Esophagus squamous epithelium (tissue), 5 donors: ENCODE measurements around the gene COX7A2. TPM values are rescaled to one million over a fixed set of nuclear protein-coding genes. Genes with fewer than 3 reads are reported as not detected.

ENCODE experiments used
- DNase-seq: peaks from one replicate; lab custom pipeline; 2025; lab: John Stamatoyannopoulos, UW
- H3K27ac ChIP-seq, 4 donors: fragments of 200-600 bp; sonication (generic); one replicate each; pipeline ENCODE4 v1.5.1; 2016 to 2019; ENCODE audit warnings: mild to moderate bottlenecking in 1 of 4
- H3K27me3 ChIP-seq, 4 donors: fragments of 200-600 bp; sonication (generic); 1 replicate in 3 of 4; 2 replicates in 1 of 4; pipeline versions ENCODE4 v1.5.1 to v1.6.0; 2017 to 2021; ENCODE audit warnings: antibody characterized with exemption in 1 of 4
- H3K36me3 ChIP-seq, 3 donors: fragments of 200-600 bp; sonication (generic); one replicate each; pipeline ENCODE4 v1.5.1; 2016 to 2019
- H3K4me1 ChIP-seq, 3 donors: fragments of 200-600 bp; sonication (generic); one replicate each; pipeline ENCODE4 v1.5.1; 2017 to 2019
- H3K4me3 ChIP-seq, 4 donors: fragments of 200-600 bp; sonication (generic); 1 replicate in 3 of 4; 2 replicates in 1 of 4; pipeline ENCODE4 v1.5.1; 2016 to 2019; ENCODE audit warnings: mild to moderate bottlenecking in 2 of 4, moderate library complexity in 1 of 4
- H3K9me3 ChIP-seq, 3 donors: fragments of 200-600 bp; sonication (generic); one replicate each; pipeline ENCODE4 v1.5.1; 2016 to 2019
- CTCF ChIP-seq, 6 experiments: fragments of 450-650 bp in 4 of 6; fragments of 200-600 bp in 2 of 6; sonication (generic) in 2 of 6; IDR thresholded peaks; one replicate each; pipeline ENCODE4 v1.5.1; 2016 to 2019; ENCODE audit warnings: antibody characterized with exemption in 6 of 6, mild to moderate bottlenecking in 4 of 6, moderate library complexity in 4 of 6
- POLR2A ChIP-seq, 4 donors: fragments of 450-650 bp; IDR thresholded peaks; one replicate each; pipeline ENCODE4 v1.6.1; 2017; ENCODE audit warnings: antibody characterized with exemption in 4 of 4, mild to moderate bottlenecking in 4 of 4, moderate library complexity in 3 of 4
- WGBS, 2 donors: methylation state at CpG; one replicate each; pipeline ENCODE4 v1.1.5; 2018; 5-methylcytosine and 5-hydroxymethylcytosine counted together
- intact Hi-C: fragments of 100-400 bp; cut with DNase I; formaldehyde crosslinking; loops from one replicate; pipeline ENCODE4 v1.15.0; 2022
- total RNA-seq, 4 donors: library from RNA; depleted of rRNA; stranded (reverse); fragments of >200 nt; gene quantifications; one replicate each; pipeline ENCODE4 v1.1.0, GENCODE V29; 2016
- donor health status: DM: yes; HTN: yes; CAD: no.

COX7A2 gene
- total RNA-seq, 4 donors from 2014 or later = 192 to 530 (median 330) TPM

- 94 to 95% methylated on average over 1 of the region's 1 CpG for WGBS, 2 donors
- TF ChIP-seq POLR2A (IDR thresholded peaks at IDR 0.05) = no peak
- no peak for TF ChIP-seq CTCF (IDR thresholded peaks at IDR 0.05)
- peaks cover 0 to 97% (median 8%) of the 10 kb centered on the region in 3 donors for H3K36me3 ChIP-seq
- no peak overlapping the region for H3K27ac ChIP-seq
- H3K9me3 ChIP-seq = no peaks in the 10 kb centered on the region
- DNase-seq = no peak
- H3K27me3 ChIP-seq = no peaks in the 10 kb centered on the region
- intact Hi-C loops = no loop called here
- no peak overlapping the region for H3K4me3 ChIP-seq
- H3K4me1 ChIP-seq = no peaks in the 10 kb centered on the region
Observed at GRCh38 chr6:75257343-75258087, 13.9 kb upstream of the COX7A2 start.

- WGBS, 2 donors = 61 to 75% methylated on average over 2 of the region's 2 CpGs
- no peaks in the 10 kb centered on the region for H3K27me3 ChIP-seq
- peaks cover 0 to 34% (median 6%) of the 10 kb centered on the region in 3 donors for H3K36me3 ChIP-seq
- intact Hi-C loops = no loop called here
- no peak for DNase-seq
- no peak overlapping the region for H3K27ac ChIP-seq
- no peaks in the 10 kb centered on the region for H3K9me3 ChIP-seq
- H3K4me3 ChIP-seq = no peak overlapping the region
- TF ChIP-seq CTCF (IDR thresholded peaks at IDR 0.05) (no peak), POLR2A (IDR thresholded peaks at IDR 0.05) (no peak)
- H3K4me1 ChIP-seq = no peaks in the 10 kb centered on the region
Observed at GRCh38 chr6:75250552-75250951, 7.0 kb upstream of the COX7A2 start.

- no peak for DNase-seq
- no peaks in the 10 kb centered on the region for H3K9me3 ChIP-seq
- no peaks in the 10 kb centered on the region for H3K27me3 ChIP-seq
- intact Hi-C loops = no loop called here
- H3K4me1 ChIP-seq = no peaks in the 10 kb centered on the region
- H3K27ac ChIP-seq = no peak overlapping the region
- TF ChIP-seq CTCF (IDR thresholded peaks at IDR 0.05) (no peak), POLR2A (IDR thresholded peaks at IDR 0.05) (no peak)
- no peak overlapping the region for H3K4me3 ChIP-seq
- peaks cover 0 to 27% (median 0%) of the 10 kb centered on the region in 3 donors for H3K36me3 ChIP-seq
Observed at GRCh38 chr6:75249837-75250236, 6.2 kb upstream of the COX7A2 start.

- intact Hi-C loops = no loop called here
- no peaks in the 10 kb centered on the region for H3K9me3 ChIP-seq
- H3K36me3 ChIP-seq = peaks cover 0 to 8% (median 0%) of the 10 kb centered on the region in 3 donors
- no peak for TF ChIP-seq CTCF (IDR thresholded peaks at IDR 0.05)
- TF ChIP-seq POLR2A (IDR thresholded peaks at IDR 0.05) = no peak
- H3K4me3 ChIP-seq = no peak overlapping the region
- H3K27me3 ChIP-seq = no peaks in the 10 kb centered on the region
- H3K27ac ChIP-seq = no peak overlapping the region
- H3K4me1 ChIP-seq = peaks cover 4 to 24% (median 11%) of the 10 kb centered on the region in 3 donors
- 36 to 58% methylated on average over 2 of the region's 2 CpGs for WGBS, 2 donors
- no peak for DNase-seq
Observed at GRCh38 chr6:75246386-75246785, 2.8 kb upstream of the COX7A2 start.

- no peaks in the 10 kb centered on the region for H3K9me3 ChIP-seq
- peaks cover 0 to 29% (median 0%) of the 10 kb centered on the region in 3 donors for H3K36me3 ChIP-seq
- H3K27me3 ChIP-seq = no peaks in the 10 kb centered on the region
- peaks cover 4 to 35% (median 17%) of the 10 kb centered on the region in 3 donors for H3K4me1 ChIP-seq
- WGBS, 2 donors = 14 to 16% methylated on average over 15 of the region's 15 CpGs
- DNase-seq = no peak
- peak overlapping the region; percentile 48 to 96 (median 68) for H3K4me3 ChIP-seq
- TF ChIP-seq POLR2A (IDR thresholded peaks at IDR 0.05) (no peak), CTCF (IDR thresholded peaks at IDR 0.05) (no peak)
- H3K27ac ChIP-seq = peak overlapping the region; percentile 83 to 97 (median 93)
- intact Hi-C loops = no loop called here
Observed at GRCh38 chr6:75244063-75244584, 523 bp upstream of the COX7A2 start.
